Adrenal gland (tissue), 5 donors: ENCODE data around the gene KRT38.

Experiments used
- CTCF ChIP-seq, 6 experiments: fragments of 450-650 bp in 4 of 6; fragments of 200-600 bp in 2 of 6; sonication (generic) in 1 of 6; IDR thresholded peaks; 1 replicate in 5 of 6; 2 replicates in 1 of 6; pipeline versions ENCODE4 v1.5.1 to v1.8.0; 2016 to 2021; ENCODE audit warnings: antibody characterized with exemption in 6 of 6, mild to moderate bottlenecking in 2 of 6, moderate library complexity in 1 of 6
- POLR2A ChIP-seq, 2 donors: fragments of 450-650 bp; IDR thresholded peaks; one replicate each; pipeline ENCODE4 v1.6.1; 2017; ENCODE audit warnings: antibody characterized with exemption in 2 of 2, mild to moderate bottlenecking in 2 of 2, moderate library complexity in 1 of 2
- donor health status: DM: no; HTN: no; CAD: no.

GRCh38 chr17:41413353-41413957 lies 27.3 kb downstream of the KRT38 start:
- TF ChIP-seq CTCF (IDR thresholded peaks at IDR 0.05) (no peak), POLR2A (IDR thresholded peaks at IDR 0.05) (no peak)
